Cardiac atrium fibroblast (primary cell): ENCODE results near the gene SLAMF8. TPM values are rescaled to one million over a fixed set of nuclear protein-coding genes. Genes with fewer than 3 reads are reported as not detected.

Source experiments
- total RNA-seq: library from RNA; depleted of rRNA; stranded (reverse); fragments of >200 nt; gene quantifications from 2 replicates; pipeline ENCODE4 v1.2.3, GENCODE V29; 2015

The SLAMF8 gene
- not detected in 2 replicates for total RNA-seq

DNA sequence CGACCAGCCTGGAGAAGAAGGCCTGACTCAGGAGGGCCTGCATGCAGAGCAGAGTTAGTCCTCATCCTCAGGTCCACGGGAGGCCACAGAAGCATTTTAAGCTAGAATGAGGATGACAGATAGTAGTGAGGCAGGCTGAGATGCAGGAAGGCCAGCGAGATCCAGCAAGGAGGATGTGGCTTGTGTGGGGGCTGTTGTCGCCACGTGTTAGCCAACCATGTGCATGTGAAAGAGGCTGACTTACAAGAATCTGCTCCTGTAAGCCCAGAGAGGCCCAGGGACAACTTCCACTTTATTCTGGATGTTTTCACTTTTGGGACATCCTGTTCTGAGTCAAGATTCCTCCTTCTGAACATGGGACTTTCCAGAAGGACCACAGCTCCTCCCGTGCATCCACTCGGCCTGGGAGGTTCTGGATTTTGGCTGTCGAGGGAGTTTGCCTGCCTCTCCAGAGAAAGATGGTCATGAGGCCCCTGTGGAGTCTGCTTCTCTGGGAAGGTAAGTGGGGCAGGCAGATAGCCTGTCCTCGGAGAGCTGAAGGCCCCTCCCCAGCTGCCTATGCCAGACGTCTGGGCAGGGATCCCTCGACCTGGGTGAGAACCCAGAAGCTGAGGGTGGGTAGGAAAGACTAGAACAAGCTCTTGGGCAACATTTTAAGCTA, at the start of gene SLAMF8:
TSS of gene SLAMF8 (plus strand) at position 433 of the 661 bp plus-strand sequence. CDS start at position 459, 26 bp downstream.

GRCh38 chr1:159780583-159781582, 45.8 kb upstream of the SLAMF8 start, which contains the start of gene DUSP23:
Gene DUSP23, plus strand, starts transcription at chr1:159780962. Its CDS starts 139 bp downstream, at chr1:159781101.

GRCh38 chr1:159802111-159802510, 24.6 kb upstream of the SLAMF8 start, which contains the start of gene FCRL6:
Gene FCRL6, plus strand, starts transcription at chr1:159802360. Its CDS starts 65 bp downstream, at chr1:159802425.

GRCh38 chr1:159862557-159862956, 35.9 kb downstream of the SLAMF8 start, which contains the start of gene VSIG8:
Gene VSIG8, minus strand, starts transcription at chr1:159862657. Its CDS starts 136 bp downstream, at chr1:159862521.

Other genes with a start within 250 kb of the SLAMF8 start
- not detected in 2 replicates for gene APCS, start 239.0 kb upstream of the SLAMF8 start, total RNA-seq
- not detected in 2 replicates for gene CRP, start 112.3 kb upstream of the SLAMF8 start, total RNA-seq
- 48.0 and 53.8 TPM in 2 replicates for gene DUSP23, start 45.9 kb upstream of the SLAMF8 start, total RNA-seq
- gene FCRL6, start 24.5 kb upstream of the SLAMF8 start, total RNA-seq: not detected in 2 replicates
- gene VSIG8, start 35.8 kb downstream of the SLAMF8 start, total RNA-seq: not detected in 2 replicates
- gene CFAP45, start 73.3 kb downstream of the SLAMF8 start, total RNA-seq: not detected in 2 replicates
- 446 and 509 TPM in 2 replicates for gene TAGLN2, start 98.6 kb downstream of the SLAMF8 start, total RNA-seq
- 0.16 TPM in 1 of 2 replicates, not detected in the other for gene IGSF9, start 118.7 kb downstream of the SLAMF8 start, total RNA-seq
- not detected in 2 replicates for gene SLAMF9, start 127.4 kb downstream of the SLAMF8 start, total RNA-seq
- gene PIGM, start 205.1 kb downstream of the SLAMF8 start, total RNA-seq: 1.4 and 3.1 TPM in 2 replicates
- gene KCNJ10, start 243.3 kb downstream of the SLAMF8 start, total RNA-seq: not detected in 2 replicates